Skin of body (tissue), 2 donors: ENCODE data around the gene VWC2L. TPM values are rescaled to one million over a fixed set of nuclear protein-coding genes. Genes with fewer than 3 reads are reported as not detected.

Source experiments
- DNase-seq: peaks from one replicate; lab custom pipeline; 2025; lab: John Stamatoyannopoulos, UW
- total RNA-seq: library from RNA; depleted of rRNA; stranded (reverse); fragments of >200 nt; gene quantifications from one replicate; pipeline ENCODE4 v1.2.3, GENCODE V29; 2014

Gene VWC2L
- total RNA-seq, 1 donor from 2014 or later, result not detected

DNA sequence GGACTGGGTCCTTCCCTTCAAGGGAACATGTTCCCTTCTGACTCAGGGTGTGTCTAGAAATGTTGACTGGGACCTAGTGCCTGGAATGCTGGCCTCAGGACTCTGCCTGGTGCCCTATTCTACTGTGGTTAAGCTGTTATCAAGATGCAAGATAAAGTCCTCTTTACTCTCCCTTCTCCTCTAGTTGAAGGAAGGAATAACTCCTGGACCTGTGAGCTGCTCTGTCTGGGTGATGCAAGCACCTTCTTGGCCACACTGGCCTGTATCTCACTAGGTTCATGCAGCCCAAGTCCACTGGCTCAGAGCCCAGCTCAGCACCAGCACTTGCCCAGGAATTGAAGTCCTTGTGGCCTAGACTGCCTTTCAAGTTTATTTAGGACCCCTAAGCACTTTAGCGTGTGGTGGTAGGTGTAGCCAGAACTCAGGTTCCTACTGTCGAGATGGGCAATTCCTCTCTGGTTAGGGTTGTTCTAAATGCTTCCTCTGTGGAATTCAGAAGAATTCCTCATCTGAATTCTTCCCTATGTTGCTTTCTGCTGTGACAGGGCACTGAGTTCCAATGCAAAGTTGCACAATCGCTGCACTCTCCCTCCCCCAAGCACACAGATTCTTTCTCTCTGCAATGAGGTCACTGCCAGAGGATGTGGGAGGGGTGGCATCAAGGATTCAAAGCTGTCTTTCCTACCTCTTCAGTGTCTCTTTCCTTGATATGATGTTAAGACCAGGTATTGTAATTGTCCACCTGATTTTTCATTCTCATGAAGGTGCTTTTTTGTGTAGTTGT is 54.7 kb downstream of the VWC2L start:
- DNase-seq, result no peak

DNA sequence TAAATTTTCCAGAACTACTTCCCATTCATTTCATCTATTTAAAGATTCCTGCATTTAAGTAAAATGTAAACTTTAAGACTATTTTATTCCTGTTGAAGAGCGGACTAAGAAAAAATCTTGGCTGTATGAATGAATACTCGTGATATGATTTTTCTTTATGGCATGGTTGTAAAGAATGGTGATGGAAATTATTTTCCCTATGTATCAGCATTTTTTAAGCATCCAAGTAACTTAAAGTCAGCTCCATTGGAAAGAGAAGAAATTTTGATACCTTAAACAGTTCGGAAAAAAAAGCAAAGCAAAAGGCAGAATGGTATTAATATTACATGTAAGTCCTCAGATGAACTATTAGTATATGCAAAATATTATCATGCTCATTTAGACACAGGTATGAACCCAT is 58.9 kb downstream of the VWC2L start:
- no peak for DNase-seq

DNA sequence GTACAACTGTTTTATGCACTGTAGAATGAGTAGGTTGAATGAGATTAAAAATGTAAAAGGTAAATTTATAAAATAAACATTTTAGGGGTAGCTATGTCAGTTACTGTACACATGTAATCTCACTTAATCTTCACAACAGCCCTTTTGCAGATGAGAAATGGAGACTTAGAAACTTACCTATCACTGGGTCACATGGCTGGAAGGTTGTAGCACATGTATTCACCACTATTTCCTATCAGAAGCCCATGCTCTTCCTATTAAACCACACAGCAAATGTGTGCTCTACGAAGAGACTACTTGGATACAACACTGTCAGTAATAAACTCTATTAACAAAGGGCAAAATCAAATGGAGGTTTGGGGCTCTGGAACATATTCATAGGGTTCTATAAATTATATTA is 60.5 kb downstream of the VWC2L start:
- DNase-seq, result no peak

DNA sequence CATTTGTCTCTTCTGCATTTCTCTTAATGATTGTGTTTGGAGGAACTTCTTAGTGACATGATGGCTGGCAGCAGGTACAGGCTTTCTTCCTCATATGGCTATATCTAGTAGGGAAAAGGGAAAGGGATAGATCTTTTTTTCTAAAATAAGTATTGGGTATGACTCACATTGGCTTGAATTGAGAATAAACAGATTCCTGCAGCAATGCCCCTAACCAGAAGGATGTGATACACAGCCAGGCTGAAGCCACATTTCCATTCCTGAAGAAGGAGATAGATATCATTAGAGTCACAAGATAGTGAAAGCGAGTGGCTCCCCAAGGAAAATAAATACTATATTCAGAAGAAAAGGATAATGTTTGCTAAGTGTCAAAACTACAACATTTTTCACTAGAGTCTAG is 61.1 kb downstream of the VWC2L start:
- no peak for DNase-seq

DNA sequence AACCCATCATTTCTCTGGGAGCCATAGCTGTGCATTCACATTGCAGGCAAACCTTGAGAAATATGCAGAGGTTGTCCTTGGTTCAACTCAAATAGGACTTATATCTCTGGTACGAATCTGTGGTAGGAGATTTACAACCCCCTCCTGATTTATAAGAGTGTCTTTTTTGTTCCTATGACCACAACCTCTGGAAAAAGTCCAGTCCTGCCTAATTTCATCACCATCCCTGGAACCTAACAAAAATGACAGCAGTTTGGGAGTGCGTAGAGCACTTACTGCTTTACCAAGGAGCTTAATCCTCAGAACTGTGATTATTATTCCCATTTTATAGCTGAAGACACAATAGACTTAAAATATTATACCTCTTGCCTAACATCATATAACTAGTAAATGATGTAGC is 66.5 kb downstream of the VWC2L start:
- no peak for DNase-seq

DNA sequence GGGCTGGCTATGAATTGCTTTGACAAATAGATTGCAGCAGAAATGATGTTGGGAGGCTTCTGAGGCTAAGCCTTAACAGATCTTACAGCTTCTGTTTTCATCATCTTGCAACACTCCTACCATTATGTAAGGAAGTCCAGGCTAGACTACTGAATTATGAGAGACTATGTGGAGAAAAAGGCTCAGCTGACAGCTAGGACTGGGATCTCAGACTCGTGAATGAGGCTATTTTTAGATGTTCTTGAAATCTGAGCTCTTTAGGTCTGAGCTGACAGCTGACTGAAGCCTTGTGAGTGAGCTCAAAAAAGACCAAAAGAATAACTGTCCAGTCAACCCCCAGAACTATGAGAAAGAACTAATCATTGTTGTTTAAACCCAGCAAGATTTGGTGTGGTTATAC is 70.3 kb downstream of the VWC2L start:
- peak; percentile 12 for DNase-seq

DNA sequence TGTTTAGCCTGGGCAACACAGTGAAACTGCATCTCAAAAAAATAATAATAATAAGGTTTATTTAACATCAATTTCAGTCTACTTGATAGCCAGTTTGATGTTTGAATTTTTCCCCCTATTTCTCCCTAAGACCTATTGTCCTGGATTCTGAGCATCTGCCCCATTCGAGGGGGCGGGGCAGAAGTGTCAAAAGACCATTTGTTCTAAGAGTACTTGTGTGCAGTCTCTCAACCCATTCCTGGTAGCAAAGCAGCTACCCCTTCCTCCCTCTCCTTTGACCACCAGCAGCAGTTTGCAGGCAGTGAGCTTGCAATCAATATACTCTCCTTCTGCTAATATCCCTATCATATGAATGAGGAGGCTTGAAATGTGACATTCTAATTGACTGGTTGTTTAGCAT is 71.9 kb downstream of the VWC2L start:
- no peak for DNase-seq

DNA sequence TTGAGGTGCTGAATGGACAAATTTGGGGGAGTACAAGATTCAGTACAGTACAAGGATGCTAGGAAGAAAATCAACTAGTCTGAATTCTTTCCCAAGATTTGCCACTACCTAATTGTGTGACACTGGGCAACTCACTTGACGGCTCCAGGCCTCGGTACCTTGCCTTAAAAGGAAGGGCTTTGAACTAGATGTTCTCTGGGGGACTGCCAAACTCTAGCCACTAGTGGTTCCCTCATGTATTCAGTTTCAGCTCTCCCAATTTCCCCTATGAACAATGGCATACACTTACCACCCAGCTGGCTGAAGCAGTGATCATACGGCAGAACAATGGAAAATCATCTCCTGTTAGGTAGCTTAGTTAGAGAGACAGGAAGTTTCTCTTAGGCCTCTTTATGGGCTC is 73.4 kb downstream of the VWC2L start:
- no peak for DNase-seq

DNA sequence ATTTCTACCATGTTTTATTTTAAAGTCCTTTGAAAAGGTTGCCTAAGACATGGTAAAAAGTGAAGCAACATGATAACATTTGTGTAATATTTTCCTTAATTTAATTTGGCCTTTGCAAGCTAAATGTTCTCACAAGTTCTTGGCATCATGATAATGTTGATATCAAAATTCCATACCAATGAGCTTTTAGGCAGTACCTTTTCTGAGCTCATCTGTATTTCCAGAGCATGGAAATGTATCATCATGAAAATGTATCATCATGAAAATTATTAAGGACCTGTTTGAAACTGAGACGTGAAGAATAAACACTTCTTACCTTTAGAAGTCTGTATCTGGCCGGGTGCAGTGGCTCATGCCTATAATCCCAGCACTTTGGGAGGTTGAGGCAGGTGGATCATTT is 73.8 kb downstream of the VWC2L start:
- no peak for DNase-seq

DNA sequence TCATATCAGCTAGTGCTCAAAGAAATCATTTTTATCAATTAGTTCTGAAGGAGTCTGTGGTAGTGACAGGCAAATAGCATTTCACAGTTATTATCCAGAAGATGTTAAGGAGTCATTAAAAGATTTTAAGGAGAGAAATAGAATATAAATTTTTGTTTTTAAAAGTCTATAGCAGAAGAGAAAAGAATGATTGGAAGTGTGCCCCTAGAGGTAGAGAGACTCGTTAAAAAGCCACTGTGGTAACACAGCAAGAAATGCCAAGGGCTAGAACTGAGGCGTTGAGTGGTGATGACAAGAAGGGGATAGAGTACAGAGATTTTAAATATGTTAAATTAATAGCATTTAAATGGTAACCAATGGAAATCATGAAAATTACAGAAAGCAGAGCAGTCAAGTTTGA is 78.3 kb downstream of the VWC2L start:
- DNase-seq, result no peak

DNA sequence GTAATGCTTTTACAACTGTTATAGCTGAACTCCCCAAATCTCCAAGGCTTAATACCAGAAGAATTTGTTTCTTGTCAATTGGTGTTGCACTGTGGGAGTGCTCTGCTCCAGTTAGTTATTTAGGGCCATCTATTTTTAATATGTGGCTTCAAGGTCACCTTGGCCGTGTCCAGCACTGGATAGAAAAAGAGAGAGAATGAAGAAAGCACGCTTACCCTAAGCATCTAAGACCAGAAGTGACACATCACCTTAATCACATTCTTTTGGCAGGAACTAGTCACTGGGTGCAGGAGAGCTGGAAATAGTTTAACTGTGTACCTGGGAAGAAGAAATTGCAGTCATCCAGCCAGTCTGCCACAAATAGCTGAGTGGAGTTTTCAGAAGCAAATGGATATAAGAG is 78.8 kb downstream of the VWC2L start:
- no peak for DNase-seq

DNA sequence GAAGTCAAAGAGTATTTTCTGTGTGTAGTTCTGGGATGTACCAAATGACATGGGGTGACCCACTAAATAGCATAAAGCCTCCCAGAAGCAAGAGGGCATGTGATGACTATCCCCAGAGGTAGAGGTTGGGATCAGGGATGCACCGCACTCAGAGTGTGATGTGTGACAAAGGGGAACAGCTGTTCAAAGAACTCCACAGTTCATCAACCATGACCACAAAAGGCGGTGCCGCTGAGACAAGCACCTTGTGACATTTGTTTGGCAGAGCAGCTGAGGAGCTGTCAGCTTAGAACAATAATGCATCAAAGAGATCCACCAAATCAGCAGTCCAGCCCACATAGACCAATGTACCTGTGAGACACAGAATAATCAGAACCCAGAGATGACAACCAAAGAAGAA is 81.3 kb downstream of the VWC2L start:
- DNase-seq, result no peak

DNA sequence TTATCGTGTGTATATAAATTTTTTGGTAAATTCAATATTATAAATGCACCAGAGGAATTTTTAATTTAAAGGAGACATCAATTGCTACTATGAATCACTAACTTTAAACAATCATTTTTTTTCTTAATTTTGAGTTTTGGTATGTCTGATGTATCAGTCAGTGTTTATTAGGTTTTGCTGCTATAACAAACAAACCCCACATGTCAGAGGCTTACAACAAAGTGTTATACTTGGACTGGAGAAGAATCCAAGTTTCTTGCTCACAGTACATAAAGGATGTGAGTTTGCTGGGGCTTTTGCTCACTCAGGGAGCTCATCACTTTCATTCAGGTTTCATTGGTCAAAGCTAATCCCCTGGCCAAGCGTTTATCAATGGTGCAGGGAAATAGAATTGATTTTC is 81.8 kb downstream of the VWC2L start:
- no peak for DNase-seq

DNA sequence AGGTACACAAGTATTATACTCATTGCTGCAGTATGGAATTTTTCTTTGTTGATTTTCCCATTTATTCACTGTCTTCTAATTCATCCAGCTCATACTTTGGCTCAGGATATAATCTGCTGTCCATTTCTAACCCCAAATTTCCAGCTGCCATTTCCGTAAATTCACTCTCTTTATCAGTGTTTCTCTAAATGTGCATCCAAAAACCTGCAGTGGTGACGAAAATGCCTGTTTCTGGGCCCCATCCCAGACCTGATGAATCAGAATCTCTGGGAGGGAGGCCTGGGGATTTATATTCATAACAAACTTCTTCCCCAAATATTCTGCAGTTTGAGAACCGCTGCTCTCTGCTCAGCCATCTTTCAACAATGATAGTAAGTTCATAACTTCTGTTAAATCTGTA is 86.6 kb downstream of the VWC2L start:
- no peak for DNase-seq

DNA sequence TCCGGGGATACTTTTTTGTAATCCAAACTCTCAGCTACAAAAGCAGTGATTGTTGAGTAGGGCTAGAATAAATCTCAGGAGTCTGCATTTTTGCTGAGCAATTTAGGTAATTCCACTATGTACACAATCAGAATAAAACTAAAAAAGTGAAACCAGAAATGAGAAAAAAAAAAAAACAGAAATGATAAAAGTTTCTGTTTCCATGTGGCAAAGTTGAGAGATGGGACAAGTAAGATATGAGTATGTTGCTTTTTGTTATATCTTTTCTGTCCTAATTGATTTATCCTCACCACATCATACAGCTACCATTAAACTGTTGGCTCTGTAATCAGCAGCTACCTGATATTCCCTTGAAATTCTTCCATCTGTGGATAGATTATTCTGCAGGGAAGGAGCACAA is 92.7 kb downstream of the VWC2L start:
- no peak for DNase-seq

DNA sequence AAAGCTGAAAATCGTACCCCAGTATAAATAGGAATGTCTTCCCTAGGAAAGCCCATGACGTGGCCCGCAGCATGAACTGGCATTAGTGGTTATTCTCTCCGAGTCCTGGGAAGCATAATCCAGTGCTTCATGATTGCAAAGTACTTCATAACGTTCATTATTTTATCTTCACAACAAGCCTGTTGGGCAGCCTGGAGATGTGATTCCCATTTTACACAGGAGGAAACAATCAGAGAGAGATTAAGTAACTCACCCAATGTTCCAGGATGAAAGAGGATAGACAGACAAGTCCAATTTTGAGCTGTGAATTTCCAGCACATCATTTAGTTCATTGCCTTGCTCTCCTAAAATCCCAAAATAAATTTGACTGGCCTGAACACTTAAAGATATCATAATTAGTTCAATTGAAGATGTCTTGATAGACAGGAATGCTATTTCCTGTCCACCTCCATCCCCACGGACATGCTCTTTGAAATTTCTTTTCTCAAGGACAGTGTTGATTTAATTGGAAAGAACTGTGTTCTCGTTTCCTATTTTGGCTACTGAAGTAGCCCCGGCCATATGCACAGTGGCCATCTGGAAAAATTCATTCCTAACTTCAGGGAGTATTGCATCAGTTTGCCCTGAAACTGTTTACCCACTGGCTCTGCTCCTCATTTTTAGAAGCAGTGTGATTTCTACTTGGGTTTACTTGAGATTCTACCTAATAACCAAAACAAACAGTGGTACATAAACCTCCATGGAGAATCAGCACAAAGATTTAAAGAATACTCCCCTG is 93.9 kb downstream of the VWC2L start:
- no peak for DNase-seq

DNA sequence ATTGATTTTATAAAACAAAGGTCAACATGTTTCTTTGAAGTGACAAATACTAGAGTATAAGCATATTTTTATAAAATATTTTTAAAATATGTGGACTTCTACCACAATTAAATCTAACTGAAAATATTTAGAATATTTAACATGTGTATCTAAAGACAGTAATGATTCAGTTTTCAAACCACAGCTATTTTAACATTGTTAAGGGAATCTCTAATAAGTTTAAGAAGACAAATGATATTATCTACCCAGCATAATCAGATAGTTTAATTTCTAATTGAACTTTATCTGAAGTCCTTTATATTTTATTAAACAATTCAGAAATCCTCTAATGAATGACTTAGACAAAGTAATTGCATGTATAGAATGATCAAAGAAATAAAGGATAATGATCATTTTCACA is 96.2 kb downstream of the VWC2L start:
- no peak for DNase-seq

DNA sequence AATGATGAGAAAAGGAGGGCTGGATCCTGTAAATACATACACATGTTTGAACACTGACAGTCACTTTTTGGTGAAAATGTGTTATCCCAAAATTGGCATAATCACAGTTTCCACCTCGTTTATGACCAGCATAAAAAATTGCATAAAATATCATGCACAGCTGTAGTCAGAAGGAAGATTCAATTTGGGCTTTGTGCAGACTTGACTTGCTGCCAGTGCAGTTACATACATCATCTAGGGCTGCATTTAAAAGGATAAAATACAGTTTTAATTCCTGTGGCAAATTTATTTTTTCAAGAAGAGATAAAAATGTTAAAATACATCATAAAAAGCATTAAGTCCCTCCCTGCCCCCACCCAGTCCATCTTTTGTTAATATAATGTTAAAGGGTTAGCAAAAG is 103.8 kb downstream of the VWC2L start:
- DNase-seq, result peak; percentile 28

DNA sequence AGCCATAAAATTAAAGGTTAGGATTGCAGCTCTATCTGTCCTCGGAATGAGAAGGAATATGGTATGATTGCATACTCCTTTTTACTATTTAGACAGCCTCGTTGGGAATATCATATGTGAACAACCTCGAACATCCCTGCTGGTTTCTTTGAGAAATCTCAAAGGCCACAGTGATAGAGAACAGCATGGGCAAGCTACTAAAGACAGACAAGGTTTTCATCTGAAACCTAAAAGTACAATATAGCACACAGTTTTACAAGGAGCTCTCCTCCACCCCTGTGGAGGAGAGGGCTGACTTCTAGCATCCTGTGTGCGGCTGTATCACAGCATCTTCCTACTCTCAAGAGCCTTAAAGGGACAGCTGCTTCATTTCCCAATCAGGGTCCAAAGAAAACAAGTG is 104.3 kb downstream of the VWC2L start:
- DNase-seq, result no peak

DNA sequence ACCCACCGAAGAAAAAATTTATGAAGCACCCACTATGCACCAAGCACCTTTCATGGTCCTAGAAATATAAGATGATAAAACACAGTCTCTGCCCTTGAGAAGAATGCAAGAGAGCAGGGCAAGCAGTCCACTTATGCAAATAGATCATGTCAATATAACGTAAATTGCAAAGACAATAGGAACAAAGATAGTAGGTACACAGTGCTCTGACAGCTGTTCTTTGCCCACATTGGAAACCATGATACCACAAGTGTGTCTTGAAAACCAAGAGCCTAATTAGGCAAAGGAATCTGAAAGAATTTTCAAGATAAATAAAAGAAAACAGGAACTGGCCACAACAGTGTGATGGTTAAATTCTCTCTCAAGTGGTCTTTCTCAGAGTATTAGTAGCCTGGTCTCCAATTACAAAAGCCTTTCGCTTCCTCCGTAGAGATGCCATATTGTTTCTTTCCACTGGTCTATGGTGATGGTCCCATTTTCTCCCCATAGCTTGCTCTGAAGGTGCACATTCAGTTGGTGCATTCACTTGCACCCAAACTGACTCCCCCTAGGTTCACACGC is 108.5 kb downstream of the VWC2L start:
- DNase-seq, result no peak

DNA sequence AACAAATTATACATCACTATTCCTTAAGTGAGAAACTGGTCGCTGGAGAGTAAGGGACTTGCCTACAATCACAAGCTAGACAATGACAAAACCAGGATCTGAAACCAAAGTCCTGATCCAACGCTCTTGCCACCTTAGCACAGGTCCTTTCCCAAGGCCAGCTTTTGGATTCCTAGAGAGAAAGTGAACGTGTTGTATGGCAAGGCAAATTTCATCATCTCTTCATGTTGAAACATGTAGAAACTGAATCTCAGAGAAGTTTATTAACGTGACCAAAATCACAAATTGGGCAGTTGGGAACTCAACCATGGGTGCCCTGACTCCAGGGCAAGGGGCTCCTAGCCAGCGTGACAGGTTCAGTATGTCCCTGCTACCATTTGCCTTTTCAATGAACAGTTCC is 118.2 kb downstream of the VWC2L start:
- DNase-seq, result no peak

DNA sequence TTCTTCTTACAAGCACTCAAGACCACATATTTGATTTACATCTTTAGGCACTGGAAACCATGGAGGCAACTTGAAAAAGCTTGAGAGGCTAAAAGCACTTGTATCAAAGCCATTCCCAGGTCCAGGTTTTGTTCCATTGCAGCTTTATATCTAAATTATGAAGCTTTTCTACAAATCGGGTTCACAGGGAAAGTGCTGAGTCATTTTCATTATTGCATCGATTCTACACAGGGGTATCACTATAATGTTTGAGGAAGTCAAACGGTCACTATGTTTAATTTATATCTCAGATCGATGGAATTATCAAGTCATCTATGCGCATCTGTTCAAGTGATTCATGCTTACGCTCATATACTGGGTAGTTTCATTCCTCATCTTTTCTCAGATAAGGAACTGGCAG is 118.7 kb downstream of the VWC2L start:
- DNase-seq, result no peak

DNA sequence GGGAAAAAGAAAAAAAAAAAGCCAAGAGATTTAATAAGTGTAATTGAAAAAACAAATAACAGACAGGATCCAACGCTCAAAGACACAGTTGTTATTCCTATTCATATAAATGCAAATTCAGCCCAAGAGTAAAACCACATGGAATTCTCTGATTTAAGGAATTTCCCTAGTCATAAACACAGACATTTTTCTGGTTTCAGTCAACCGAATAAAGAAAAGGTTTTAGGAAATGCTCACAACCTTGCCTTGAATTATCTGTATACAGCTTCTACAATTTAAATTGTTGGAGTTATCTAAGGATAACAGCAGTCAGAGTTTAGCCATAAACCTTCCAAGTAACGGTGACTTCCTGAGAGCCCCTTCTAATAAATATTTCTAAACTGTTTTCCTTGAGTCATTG is 122.7 kb downstream of the VWC2L start:
- no peak for DNase-seq
